ENCODE measurements around the gene LEF1.

Gene LEF1

DNA sequence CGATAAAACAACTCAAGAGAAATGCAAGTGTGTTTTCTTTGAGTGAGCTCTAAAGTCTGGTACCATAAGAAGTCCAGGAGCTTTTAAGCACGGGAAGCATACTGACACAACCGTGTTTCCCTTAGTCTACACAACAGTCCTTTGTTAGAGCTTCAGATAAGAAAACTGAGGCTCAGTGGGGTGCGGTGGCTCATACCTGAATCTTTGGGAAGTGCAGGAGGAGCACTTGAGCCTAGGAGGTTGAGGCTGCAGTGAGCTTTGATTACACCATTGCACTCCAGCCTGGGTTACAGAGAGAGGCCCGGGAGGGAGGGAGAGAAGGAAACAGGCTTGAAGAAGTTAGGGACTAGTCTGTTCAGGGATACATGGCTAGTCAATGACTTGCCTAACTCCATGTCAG, 21.9 kb downstream of the LEF1 start:
- no peak for DNase-seq

GRCh38 chr4:108146336-108146735, 22.4 kb downstream of the LEF1 start:
- no peak for DNase-seq

DNA sequence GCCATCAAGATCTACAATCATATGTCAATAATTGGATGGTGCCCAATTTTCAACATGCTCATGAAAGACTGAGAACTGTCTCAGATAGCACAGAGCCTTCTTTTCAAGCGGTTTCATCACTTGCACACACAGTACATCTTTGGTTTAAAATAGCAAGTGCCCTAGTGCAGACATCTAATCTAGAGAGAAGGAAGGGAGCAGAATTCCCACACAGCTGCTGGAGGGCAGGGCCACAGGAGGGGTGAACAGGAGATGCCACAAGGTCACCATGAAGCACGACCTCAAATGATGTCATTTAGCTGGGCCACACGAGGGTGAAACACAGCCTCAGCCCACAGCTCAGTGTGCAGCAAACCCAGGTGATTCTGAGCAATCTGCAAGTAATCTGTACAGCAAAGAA, 24.3 kb downstream of the LEF1 start:
- no peak for DNase-seq

- no peak for DNase-seq
These were observed 25.2 kb downstream of the LEF1 start for GRCh38 chr4:108143515-108143914.

GRCh38 chr4:108142870-108143269, 25.9 kb downstream of the LEF1 start:
- no peak for DNase-seq

DNA sequence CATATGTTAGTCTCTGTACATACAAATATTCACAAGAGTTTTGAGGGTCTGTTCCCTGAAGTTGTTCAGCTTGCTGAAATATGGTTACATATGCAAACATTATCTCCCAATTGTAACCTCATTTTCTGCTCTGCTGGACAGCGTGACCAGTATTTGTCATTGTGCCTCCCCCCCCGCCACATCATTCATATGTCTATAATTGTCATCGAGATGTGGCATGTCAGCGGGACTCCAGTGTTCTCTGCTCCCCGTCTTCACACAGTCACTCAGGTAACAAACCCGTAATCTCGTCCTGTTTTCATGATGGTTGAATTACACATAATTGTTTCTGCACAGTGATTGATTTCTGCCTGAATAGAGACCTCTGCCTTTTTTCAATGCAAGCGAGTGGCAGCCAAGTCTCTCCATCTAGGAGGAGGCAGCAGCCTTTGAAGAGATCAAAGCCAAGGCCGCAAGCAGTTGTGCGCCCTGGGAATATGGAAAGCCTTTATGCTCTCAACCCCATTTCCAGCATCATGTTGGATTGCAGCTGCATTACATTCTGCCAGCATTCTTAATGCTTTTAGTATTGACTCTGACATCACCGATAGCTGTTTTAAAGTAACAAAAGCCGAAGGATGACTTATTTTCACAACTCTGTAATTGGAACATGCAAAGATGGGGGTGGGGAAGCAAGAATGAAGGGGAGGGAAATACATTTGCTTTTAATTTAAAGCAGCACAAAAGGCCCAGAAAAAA, 27.4 kb downstream of the LEF1 start:
- peak; percentile 34 for DNase-seq

DNA sequence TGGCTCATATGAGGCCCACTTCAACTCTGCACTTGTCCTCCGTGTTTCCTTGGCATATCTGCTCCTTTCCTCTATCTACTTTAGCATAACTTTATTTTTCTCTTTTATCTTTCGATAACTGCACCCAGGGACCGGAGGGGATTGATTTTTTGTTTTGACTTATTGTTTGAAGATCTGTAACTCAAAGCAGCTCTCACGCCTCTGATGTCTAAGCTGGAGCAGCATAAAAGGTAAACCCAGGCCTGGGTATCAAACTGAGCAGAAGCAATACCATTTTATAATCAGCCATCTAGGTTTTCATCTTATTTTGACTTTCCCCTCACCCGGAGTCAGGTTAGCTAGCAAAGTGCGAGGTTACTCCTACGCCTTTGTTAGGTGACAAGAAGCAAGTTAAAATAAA, 28.4 kb downstream of the LEF1 start:
- DNase-seq, result no peak

DNA sequence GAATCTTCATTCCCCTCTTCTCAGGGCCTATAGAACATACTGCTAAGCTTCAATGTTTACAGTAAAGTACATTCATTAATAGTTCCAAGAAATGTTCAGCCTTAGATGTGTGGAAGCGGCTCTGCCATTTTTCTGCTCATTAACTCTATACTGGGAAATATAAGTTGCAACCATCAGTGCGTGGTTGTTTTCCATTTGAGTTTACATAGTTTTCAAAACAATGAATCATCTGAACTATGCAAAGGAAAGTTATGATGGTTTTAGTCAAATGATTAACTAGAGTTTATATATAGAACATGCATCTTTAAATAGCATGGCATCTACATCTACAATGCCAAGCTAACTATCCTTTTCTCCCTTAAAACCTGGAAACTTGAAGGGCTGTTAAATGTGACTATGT, 29.6 kb downstream of the LEF1 start:
- DNase-seq, result no peak

DNA sequence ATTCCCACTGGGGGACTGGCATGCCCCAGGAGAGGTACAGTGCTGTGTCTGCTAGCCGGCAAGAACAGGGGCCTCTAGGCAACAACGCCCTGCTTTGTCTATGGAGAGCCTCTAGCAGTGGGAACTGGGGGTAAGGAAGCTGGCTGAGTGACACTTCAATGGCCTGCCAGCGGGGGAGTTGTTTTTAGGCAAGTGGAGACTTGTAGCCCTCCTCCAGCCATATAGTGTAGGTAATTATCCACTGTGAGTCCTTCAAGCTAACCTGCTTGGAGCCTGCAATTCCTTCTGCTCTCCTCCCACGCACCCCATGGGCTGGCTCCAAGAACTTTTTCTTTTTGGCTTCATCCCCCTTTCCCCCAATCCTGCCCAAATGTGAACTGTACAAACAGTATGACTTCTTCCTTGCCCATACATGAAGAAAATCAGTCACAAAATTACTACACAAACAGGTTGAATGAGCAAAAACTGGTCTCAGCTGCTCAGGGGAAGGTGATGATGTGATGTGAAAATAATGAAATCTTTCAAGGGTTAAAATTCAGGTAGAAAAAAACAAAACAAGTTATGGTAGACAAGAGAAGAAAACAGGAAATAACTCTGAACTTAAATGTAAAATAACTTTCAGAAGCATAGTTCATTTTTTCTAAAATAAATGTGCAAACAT, 33.1 kb downstream of the LEF1 start:
- DNase-seq, result no peak

DNA sequence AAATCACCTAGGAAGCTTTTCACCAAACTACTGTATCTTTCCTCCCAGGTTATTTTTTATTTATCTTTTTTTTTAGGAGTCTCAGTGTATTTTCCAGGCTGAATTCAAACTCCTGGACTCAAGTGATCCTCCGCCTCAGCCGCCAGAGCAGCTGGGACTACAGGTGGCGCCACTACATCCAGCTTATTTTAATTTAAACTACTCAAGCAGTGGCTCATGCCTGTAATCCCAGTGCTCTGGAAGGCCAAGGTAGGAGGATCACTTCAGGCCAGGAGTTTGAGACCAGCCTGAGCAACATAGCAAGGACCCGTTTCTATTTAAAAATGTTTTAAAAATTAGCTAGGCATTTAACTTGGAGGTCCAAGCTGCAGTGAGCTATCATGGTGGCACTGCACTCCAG, 37.8 kb downstream of the LEF1 start:
- DNase-seq, result no peak

GRCh38 chr4:108129196-108129595, 39.5 kb downstream of the LEF1 start:
- no peak for DNase-seq

DNA sequence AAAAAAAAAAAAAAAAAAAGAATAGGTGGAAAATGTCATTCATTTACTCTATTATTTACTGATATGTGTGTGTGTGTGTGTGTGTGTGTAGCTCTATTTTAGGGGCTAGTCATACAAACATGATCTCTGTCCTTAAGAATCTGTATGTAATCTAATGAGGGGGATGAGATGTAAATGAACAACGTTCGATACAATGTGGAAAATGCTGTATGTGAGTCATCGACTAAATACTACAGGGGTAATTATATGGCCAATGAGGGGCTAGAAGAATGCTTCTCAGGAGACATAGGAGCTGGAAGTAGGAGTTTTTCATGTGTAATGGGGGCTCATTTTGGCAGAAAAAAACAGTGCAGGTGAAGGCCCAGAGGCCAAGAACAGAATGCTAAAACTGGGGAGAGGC, 41.9 kb downstream of the LEF1 start:
- DNase-seq, result no peak

GRCh38 chr4:108120789-108121188, 47.9 kb downstream of the LEF1 start:
- DNase-seq, result no peak

GRCh38 chr4:108119199-108119800, 49.4 kb downstream of the LEF1 start:
- DNase-seq, result no peak

DNA sequence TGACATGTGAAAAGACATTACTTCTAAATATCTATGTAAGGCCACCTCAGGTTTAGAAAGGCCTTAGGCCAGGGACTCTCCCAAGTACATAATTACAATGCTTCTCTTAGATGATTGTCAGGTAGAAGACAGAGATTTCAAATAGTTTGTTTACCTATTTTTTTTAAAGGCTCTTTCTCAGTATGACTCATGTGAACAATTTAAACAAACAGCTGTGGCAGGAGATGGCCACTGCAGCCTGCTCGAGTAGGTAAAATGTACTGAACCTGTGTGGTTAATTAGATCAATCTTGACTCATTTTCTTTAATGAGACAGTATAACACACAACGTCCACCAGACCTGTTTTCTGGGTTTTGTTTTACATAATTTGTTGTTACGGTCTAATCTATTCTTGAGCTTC, 50.2 kb downstream of the LEF1 start:
- no peak for DNase-seq

DNA sequence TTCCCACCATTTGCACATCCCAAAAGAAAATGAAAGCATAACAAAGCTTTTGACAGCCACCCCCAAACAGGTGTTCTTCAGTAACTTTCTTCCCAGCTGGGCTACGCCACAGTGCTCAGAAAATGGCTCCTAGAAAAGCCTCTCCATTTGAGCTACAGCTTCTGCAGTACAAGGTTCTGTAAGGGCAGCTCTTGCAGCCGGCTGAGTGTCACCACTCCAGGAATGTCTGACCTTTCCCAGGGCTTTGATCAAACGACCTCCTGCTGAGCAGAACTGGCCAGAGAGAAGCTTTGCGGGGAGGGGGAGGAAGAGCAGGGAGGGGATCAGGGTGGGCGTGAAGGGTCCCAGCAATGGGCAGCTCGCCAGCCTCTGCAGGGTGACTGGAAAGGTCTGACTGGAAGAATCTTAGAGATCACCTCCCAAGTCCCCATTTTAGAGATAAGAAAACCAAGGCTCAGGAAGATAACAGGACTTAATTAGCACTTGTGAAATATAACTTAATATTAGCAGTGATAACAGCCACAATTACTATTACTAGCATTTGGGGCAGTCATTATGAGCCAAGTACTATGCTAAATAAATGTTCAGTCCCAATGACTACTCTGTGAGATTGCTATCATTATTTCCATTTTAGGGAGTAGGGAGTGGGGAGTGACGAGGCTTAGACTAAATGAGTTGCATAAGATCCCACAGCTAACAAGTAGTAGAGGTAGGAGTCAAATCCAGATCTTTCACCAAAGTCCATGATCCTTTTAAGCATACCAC, 51.1 kb downstream of the LEF1 start:
- DNase-seq, result no peak

DNA sequence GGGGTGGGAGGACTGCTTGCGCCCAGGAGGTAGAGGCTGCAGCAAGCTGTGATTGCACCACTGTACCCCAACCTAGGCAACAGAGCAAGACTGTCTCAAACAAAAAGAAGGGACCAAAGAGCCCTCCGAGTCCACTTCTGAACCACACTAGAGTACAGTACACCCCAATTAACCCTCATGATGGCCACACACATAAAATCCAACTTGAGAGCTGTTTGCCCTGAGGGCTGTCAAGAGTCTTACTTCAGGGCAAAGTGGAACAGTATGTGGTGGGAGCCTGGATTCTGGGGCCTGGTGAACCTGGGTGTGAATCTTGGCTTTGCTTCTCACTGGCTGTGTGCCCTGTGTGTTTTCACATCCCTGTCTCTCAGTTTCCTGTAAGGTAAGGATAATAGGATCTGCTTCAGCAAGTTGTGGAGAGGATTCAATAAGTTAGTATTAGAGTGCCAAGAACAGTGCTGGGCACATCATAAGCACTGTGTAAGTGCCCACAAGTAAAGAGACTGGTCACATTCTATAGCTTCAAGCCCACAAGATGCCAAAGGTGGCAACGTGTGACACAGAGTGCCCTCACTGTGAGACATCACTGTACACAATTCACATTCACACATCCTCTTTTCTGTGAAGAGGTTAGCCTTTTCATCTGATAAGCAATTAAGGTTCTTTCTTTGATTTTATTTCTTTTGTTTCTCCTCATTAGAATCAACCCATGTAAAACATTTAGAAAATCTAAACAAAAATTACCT, 52.1 kb downstream of the LEF1 start:
- DNase-seq, result no peak

DNA sequence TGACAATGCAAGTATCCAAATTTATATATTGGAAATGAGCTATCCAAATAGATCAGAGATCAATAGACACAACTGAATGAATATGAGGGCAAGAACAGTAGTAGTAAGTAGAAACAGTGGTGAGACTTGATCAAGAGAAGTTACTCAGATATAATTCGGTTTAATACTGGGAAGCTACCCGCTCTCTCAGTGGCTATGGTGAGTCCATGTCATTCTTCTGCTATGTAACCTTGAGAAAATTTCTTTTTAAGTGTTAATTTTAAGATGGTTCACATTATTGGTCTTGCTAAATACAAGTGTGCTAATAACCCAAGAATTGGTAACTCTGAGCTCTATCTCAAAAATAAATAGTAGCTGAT, 53.6 kb downstream of the LEF1 start:
- no peak for DNase-seq

DNA sequence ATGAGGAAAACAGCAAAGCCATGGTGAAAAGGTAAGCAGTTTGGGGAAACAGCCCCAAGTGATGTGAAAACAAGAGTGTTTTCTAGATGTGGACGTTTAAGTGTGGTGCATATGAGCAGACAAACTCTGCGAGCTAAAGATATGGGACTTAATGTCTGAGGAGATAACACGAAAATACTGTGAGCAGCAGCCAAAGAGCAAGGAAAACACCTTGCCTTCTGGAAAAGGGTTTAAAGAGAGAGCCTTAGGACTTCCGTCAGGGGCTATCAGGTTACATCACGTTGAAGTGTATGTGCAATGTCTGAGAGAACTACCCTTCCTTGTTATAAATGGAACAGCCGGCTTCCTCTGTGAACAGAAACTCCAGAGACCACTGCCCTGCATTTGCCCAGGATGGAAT, 54.2 kb downstream of the LEF1 start:
- no peak for DNase-seq

- DNase-seq, result no peak
These were observed 55.5 kb downstream of the LEF1 start for GRCh38 chr4:108113229-108113628.

DNA sequence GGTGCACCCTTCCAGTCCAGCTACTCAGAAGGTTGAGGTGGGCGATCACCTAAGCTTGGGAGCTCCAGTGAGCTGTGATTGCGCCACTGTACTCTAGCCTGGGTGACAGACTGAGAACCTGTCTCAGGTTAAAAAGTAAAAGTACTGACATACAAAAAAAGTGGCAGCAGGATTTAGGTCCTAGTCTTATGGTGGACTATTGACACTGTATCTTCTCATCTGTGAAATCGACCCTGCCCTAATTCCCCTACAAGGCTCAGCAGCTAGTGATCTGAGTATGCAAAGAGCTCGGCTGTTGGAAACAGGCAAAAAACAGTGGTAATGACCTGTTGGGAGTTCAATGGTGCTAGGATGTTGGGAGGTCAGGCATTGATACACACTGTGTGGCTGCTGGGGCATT, 57.0 kb downstream of the LEF1 start:
- no peak for DNase-seq

DNA sequence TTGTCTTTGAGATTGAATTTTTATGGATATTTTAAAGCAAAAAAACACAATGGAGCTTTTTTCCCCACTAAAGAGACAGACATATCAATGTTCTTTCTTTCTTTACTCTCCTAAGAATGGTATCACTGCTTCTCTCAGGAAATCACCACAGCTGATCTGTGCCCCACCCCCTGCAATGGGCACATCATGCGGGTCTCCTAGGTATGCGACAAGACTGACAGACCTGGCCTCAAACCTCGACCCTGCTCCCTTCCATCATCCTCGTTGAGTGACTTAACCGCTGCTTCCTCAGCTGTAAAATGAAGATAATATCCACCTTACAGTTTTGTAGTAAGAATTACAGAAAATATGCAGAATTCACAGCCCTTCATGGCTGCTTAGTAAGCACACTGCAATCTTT, 58.3 kb downstream of the LEF1 start:
- DNase-seq, result no peak

- DNase-seq, result no peak
These were observed 58.7 kb downstream of the LEF1 start for GRCh38 chr4:108109997-108110416.
